Mammary epithelial cell (primary cell): ENCODE measurements around the gene GRID2.

Experiments used
- CTCF ChIP-seq, 2 donors: IDR thresholded peaks in 1 of 2; conservative IDR thresholded peaks in 1 of 2; 2 replicates each; pipeline ENCODE4 v1.5.1; 2011 to 2012; ENCODE audit warnings: inconsistent platforms in 2 of 2, low read length in 2 of 2, mild to moderate bottlenecking in 2 of 2, control low read depth in 1 of 2, low read depth in 1 of 2; ENCODE audit not compliant: insufficient read depth in 1 of 2; ENCODE audit errors: extremely low read depth in 1 of 2
- EZH2 ChIP-seq: IDR thresholded peaks from 2 replicates; pipeline ENCODE4 v1.6.1; 2012; ENCODE audit warnings: low read length, inconsistent platforms, borderline replicate concordance

- no peak for TF ChIP-seq EZH2
- no peak for TF ChIP-seq CTCF (conservative IDR thresholded peaks at IDR 0.05 in 1 of 2, IDR thresholded peaks at IDR 0.05 in 1 of 2; ENCODE audit: extremely low read depth in 1 of 2, insufficient read depth in 1 of 2, low read depth in 1 of 2, low read length in 2 of 2)
These were observed 1475.5 kb downstream of the GRID2 start for GRCh38 chr4:93779228-93779627.
